ENCODE data around the gene MELTF.
A peak's percentile ranks its signal among the peaks of the same experiment; 100 is the strongest.

MELTF gene

GRCh38 chr3:196969660-196970546 is 59.7 kb downstream of the MELTF start:
- peak overlapping the region; percentile 60 for H3K27ac ChIP-seq

GRCh38 chr3:196969134-196969659 is 60.4 kb downstream of the MELTF start:
- Histone ChIP-seq H3K4me1 (ENCODE audit: low read depth, poor library complexity, severe bottlenecking) (peaks cover 3% of the 10 kb centered on the region), H3K27me3 (ENCODE audit: insufficient read depth, low read depth) (0 out of 2 replicates have a peak, but pooled peaks cover 5% of the 10 kb centered on the region), H3K27ac (peak overlapping the region; percentile 60), H3K36me3 (ENCODE audit: insufficient read depth) (no peaks in the 10 kb centered on the region), H3K4me2 (peak overlapping the region; percentile 90), H3K9ac (peak overlapping the region; percentile 90), H3K4me3 (IDR thresholded peaks at IDR 0.05; ENCODE audit: insufficient read depth, low read depth, low read length) (peak overlapping the region; percentile 84), H3K79me2 (ENCODE audit: insufficient read depth, low read depth) (no peaks in the 10 kb centered on the region), H2AFZ (ENCODE audit: low read depth) (peak overlapping the region; percentile 99), H4K20me1 (ENCODE audit: insufficient read depth) (no peaks in the 10 kb centered on the region)
- no peak for TF ChIP-seq CTCF (conservative IDR thresholded peaks at IDR 0.05; ENCODE audit: low read depth, low read length)

More at GRCh38 chr3:196969660-196970546, 59.7 kb downstream of the MELTF start:
- TF ChIP-seq CTCF (conservative IDR thresholded peaks at IDR 0.05; ENCODE audit: low read depth, low read length), result peak; percentile 68
- peak overlapping the region; percentile 99 for H2AFZ ChIP-seq (ENCODE audit: low read depth)
- H3K4me2 ChIP-seq, result peak overlapping the region; percentile 90
- no peaks in the 10 kb centered on the region for H4K20me1 ChIP-seq (ENCODE audit: insufficient read depth)
- no peaks in the 10 kb centered on the region for H3K36me3 ChIP-seq (ENCODE audit: insufficient read depth)
- peaks cover 3% of the 10 kb centered on the region for H3K4me1 ChIP-seq (ENCODE audit: low read depth, poor library complexity, severe bottlenecking)
- peak overlapping the region; percentile 90 for H3K9ac ChIP-seq
- peak overlapping the region; percentile 84 for H3K4me3 ChIP-seq (IDR thresholded peaks at IDR 0.05; ENCODE audit: insufficient read depth, low read depth, low read length)
- 0 out of 2 replicates have a peak, but pooled peaks cover 5% of the 10 kb centered on the region for H3K27me3 ChIP-seq (ENCODE audit: insufficient read depth, low read depth)
- no peaks in the 10 kb centered on the region for H3K79me2 ChIP-seq (ENCODE audit: insufficient read depth, low read depth)

GRCh38 chr3:196968233-196969133 is 61.1 kb downstream of the MELTF start, which contains the start of gene PIGZ:
TSS of gene PIGZ (minus strand) at chr3:196968833. CDS start at chr3:196952031, 16,802 bp downstream.
- Histone ChIP-seq H3K36me3 (ENCODE audit: insufficient read depth) (no peaks in the 10 kb centered on the region), H3K27me3 (ENCODE audit: insufficient read depth, low read depth) (0 out of 2 replicates have a peak, but pooled peaks cover 5% of the 10 kb centered on the region), H4K20me1 (ENCODE audit: insufficient read depth) (no peaks in the 10 kb centered on the region), H3K4me3 (IDR thresholded peaks at IDR 0.05; ENCODE audit: insufficient read depth, low read depth, low read length) (peak within 1 kb of the TSS; percentile 84), H2AFZ (ENCODE audit: low read depth) (peak within 1 kb of the TSS; percentile 99), H3K9ac (peak within 1 kb of the TSS; percentile 90), H3K79me2 (ENCODE audit: insufficient read depth, low read depth) (no peaks in the 10 kb centered on the region), H3K4me1 (ENCODE audit: low read depth, poor library complexity, severe bottlenecking) (peaks cover 3% of the 10 kb centered on the region), H3K4me2 (peak within 1 kb of the TSS; percentile 90), H3K27ac (peak within 1 kb of the TSS; percentile 60)
- no peak for TF ChIP-seq CTCF (conservative IDR thresholded peaks at IDR 0.05; ENCODE audit: low read depth, low read length)
